Skeletal muscle satellite cell (primary cell): Measurements from ENCODE around the gene NECTIN1.

ENCODE experiments used
- H3K27me3 ChIP-seq: 2 replicates; pipeline ENCODE4 v1.7.0; 2013; ENCODE audit warnings: low read length; ENCODE audit not compliant: control insufficient read depth, insufficient read depth
- H3K36me3 ChIP-seq: 2 replicates; pipeline ENCODE4 v1.7.0; 2013; ENCODE audit warnings: mild to moderate bottlenecking, control low read depth, low read length; ENCODE audit not compliant: insufficient read depth
- H3K4me1 ChIP-seq: 2 replicates; pipeline ENCODE4 v1.7.0; 2013; ENCODE audit warnings: low read length; ENCODE audit not compliant: control insufficient read depth, insufficient read depth
- H3K4me2 ChIP-seq: 2 replicates; pipeline ENCODE4 v1.7.0; 2013; ENCODE audit warnings: mild to moderate bottlenecking, low read length
- H3K4me3 ChIP-seq: 2 replicates; pipeline ENCODE4 v1.7.0; 2013; ENCODE audit warnings: low read length
- H3K9ac ChIP-seq: 2 replicates; pipeline ENCODE4 v1.7.0; 2013; ENCODE audit warnings: mild to moderate bottlenecking, low read depth, low read length, moderate library complexity
- H3K9me3 ChIP-seq: replicated peaks from 2 replicates; pipeline ENCODE4 v1.7.0; 2013; ENCODE audit warnings: mild to moderate bottlenecking, control low read depth, low read length

Gene NECTIN1

GRCh38 chr11:119652907-119653659 is 75.9 kb downstream of the NECTIN1 start:
- Histone ChIP-seq H3K4me3 (no peak overlapping the region), H3K4me2 (no peak overlapping the region), H3K4me1 (peaks cover 8% of the 10 kb centered on the region), H3K9me3 (no peaks in the 10 kb centered on the region), H3K9ac (no peak overlapping the region), H3K27me3 (peaks cover 15% of the 10 kb centered on the region), H3K36me3 (no peaks in the 10 kb centered on the region)

- H3K4me3 ChIP-seq: no peak overlapping the region
- H3K27me3 ChIP-seq: peaks cover 14% of the 10 kb centered on the region
- no peaks in the 10 kb centered on the region for H3K9me3 ChIP-seq
- H3K4me2 ChIP-seq: no peak overlapping the region
- no peaks in the 10 kb centered on the region for H3K36me3 ChIP-seq
- H3K4me1 ChIP-seq: peaks cover 8% of the 10 kb centered on the region
- no peak overlapping the region for H3K9ac ChIP-seq
These were observed 77.0 kb downstream of the NECTIN1 start for GRCh38 chr11:119651802-119652584.

- Histone ChIP-seq H3K4me2 (no peak overlapping the region), H3K9me3 (no peaks in the 10 kb centered on the region), H3K4me1 (peaks cover 8% of the 10 kb centered on the region), H3K36me3 (no peaks in the 10 kb centered on the region), H3K4me3 (no peak overlapping the region), H3K27me3 (peaks cover 12% of the 10 kb centered on the region), H3K9ac (no peak overlapping the region)
These were observed 78.7 kb downstream of the NECTIN1 start for GRCh38 chr11:119650251-119650650.

GRCh38 chr11:119647254-119647653 is 81.7 kb downstream of the NECTIN1 start:
- Histone ChIP-seq H3K4me2 (no peak overlapping the region), H3K36me3 (no peaks in the 10 kb centered on the region), H3K9ac (no peak overlapping the region), H3K4me1 (peaks cover 1% of the 10 kb centered on the region), H3K27me3 (peaks cover 26% of the 10 kb centered on the region), H3K4me3 (no peak overlapping the region), H3K9me3 (no peaks in the 10 kb centered on the region)

GRCh38 chr11:119645018-119645417 is 84.0 kb downstream of the NECTIN1 start:
- Histone ChIP-seq H3K9ac (no peak overlapping the region), H3K4me3 (no peak overlapping the region), H3K36me3 (no peaks in the 10 kb centered on the region), H3K4me2 (no peak overlapping the region), H3K4me1 (no peaks in the 10 kb centered on the region), H3K27me3 (peaks cover 24% of the 10 kb centered on the region), H3K9me3 (no peaks in the 10 kb centered on the region)

GRCh38 chr11:119644502-119644901 is 84.5 kb downstream of the NECTIN1 start:
- no peaks in the 10 kb centered on the region for H3K9me3 ChIP-seq
- H3K27me3 ChIP-seq: peaks cover 28% of the 10 kb centered on the region
- H3K36me3 ChIP-seq: no peaks in the 10 kb centered on the region
- no peak overlapping the region for H3K4me2 ChIP-seq
- no peaks in the 10 kb centered on the region for H3K4me1 ChIP-seq
- H3K4me3 ChIP-seq: no peak overlapping the region
- no peak overlapping the region for H3K9ac ChIP-seq

GRCh38 chr11:119643876-119644225 is 85.1 kb downstream of the NECTIN1 start:
- Histone ChIP-seq H3K4me3 (no peak overlapping the region), H3K36me3 (no peaks in the 10 kb centered on the region), H3K4me1 (no peaks in the 10 kb centered on the region), H3K9ac (no peak overlapping the region), H3K9me3 (no peaks in the 10 kb centered on the region), H3K27me3 (peaks cover 28% of the 10 kb centered on the region), H3K4me2 (no peak overlapping the region)

- no peaks in the 10 kb centered on the region for H3K9me3 ChIP-seq
- H3K4me2 ChIP-seq: no peak overlapping the region
- H3K27me3 ChIP-seq: peaks cover 33% of the 10 kb centered on the region
- H3K4me1 ChIP-seq: no peaks in the 10 kb centered on the region
- no peaks in the 10 kb centered on the region for H3K36me3 ChIP-seq
- no peak overlapping the region for H3K4me3 ChIP-seq
- H3K9ac ChIP-seq: no peak overlapping the region
These were observed 85.7 kb downstream of the NECTIN1 start for GRCh38 chr11:119643212-119643875.

GRCh38 chr11:119641983-119642745 is 86.8 kb downstream of the NECTIN1 start:
- no peaks in the 10 kb centered on the region for H3K4me1 ChIP-seq
- peaks cover 40% of the 10 kb centered on the region for H3K27me3 ChIP-seq
- no peaks in the 10 kb centered on the region for H3K36me3 ChIP-seq
- H3K4me2 ChIP-seq: no peak overlapping the region
- no peak overlapping the region for H3K4me3 ChIP-seq
- H3K9ac ChIP-seq: no peak overlapping the region
- H3K9me3 ChIP-seq: no peaks in the 10 kb centered on the region

- Histone ChIP-seq H3K4me1 (peaks cover 8% of the 10 kb centered on the region), H3K4me3 (no peak overlapping the region), H3K9me3 (no peaks in the 10 kb centered on the region), H3K4me2 (no peak overlapping the region), H3K27me3 (peaks cover 38% of the 10 kb centered on the region), H3K36me3 (no peaks in the 10 kb centered on the region), H3K9ac (no peak overlapping the region)
These were observed 88.5 kb downstream of the NECTIN1 start for GRCh38 chr11:119640541-119640940.

- H3K4me3 ChIP-seq: no peak overlapping the region
- no peak overlapping the region for H3K4me2 ChIP-seq
- H3K27me3 ChIP-seq: peaks cover 35% of the 10 kb centered on the region
- H3K9me3 ChIP-seq: no peaks in the 10 kb centered on the region
- no peaks in the 10 kb centered on the region for H3K36me3 ChIP-seq
- H3K9ac ChIP-seq: no peak overlapping the region
- H3K4me1 ChIP-seq: peaks cover 17% of the 10 kb centered on the region
These were observed 89.3 kb downstream of the NECTIN1 start for GRCh38 chr11:119639642-119640205.
